Stimulated activated naive CD8-positive, alpha-beta T cell treated with anti-CD3 and anti-CD28 coated beads, Interleukin-15, amount 100 ng/mL, for 72 hours (primary cell): ENCODE data around the gene POLA1.
"Not testable (repeated sequence)": the region's sequence is repeated elsewhere in the genome, so short reads cannot be mapped to it uniquely, and the experiment has no call there.

Experiments
- ATAC-seq: fragments of 150-1000 bp; cut with Tn5 transposase; 2 replicates; pipeline ENCODE4 v1.10.0; 2021; ENCODE audit warnings: mild to moderate bottlenecking, moderate library complexity
- DNase-seq, 2 donors: peaks; one replicate each; pipeline ENCODE4 v3.0.0; 2021 to 2022
- H3K27ac Mint-ChIP-seq, 2 donors: one replicate each; pipeline ENCODE4 v1.8.0; 2022; ENCODE audit warnings: mild to moderate bottlenecking in 2 of 2, mixed read lengths in 2 of 2, moderate library complexity in 2 of 2
- H3K27me3 Mint-ChIP-seq: one replicate; pipeline ENCODE4 v1.8.0; 2022; ENCODE audit warnings: mixed read lengths
- H3K4me1 Mint-ChIP-seq: one replicate; pipeline ENCODE4 v1.8.0; 2022; ENCODE audit warnings: mild to moderate bottlenecking, mixed read lengths
- H3K4me3 Mint-ChIP-seq, 2 donors: one replicate each; pipeline ENCODE4 v1.8.0; 2022; ENCODE audit warnings: mild to moderate bottlenecking in 2 of 2, mixed read lengths in 2 of 2, moderate library complexity in 1 of 2
- H3K9me3 Mint-ChIP-seq, 2 donors: one replicate each; pipeline ENCODE4 v1.8.0; 2022; ENCODE audit warnings: mixed read lengths in 2 of 2

Gene POLA1

GRCh38 chrX:24693453-24694202 is at the start of gene POLA1:
Gene POLA1 (plus strand): TSS chrX:24693918. CDS start chrX:24693962, 44 bp downstream.
- Mint-ChIP-seq H3K4me3 (peak within 1 kb of the TSS; percentile 83 to 96), H3K27ac (peak within 1 kb of the TSS; percentile 88 to 96), H3K27me3 (no peaks in the 10 kb centered on the region), H3K9me3 (no peaks in the 10 kb centered on the region), H3K4me1 (peaks cover 14% of the 10 kb centered on the region)
- peak; percentile 98 for ATAC-seq
- DNase-seq = peak; percentile 76 to 90

GRCh38 chrX:24646006-24646405 is 47.7 kb upstream of the POLA1 start:
- H3K9me3 Mint-ChIP-seq = no peaks in the 10 kb centered on the region
- peak overlapping the region in 1 of 2 donors; percentile 35 for H3K4me3 Mint-ChIP-seq
- H3K4me1 Mint-ChIP-seq = peaks cover 14% of the 10 kb centered on the region
- no peak overlapping the region for H3K27ac Mint-ChIP-seq
- ATAC-seq = no peak
- DNase-seq = no peak
- peaks cover 13% of the 10 kb centered on the region for H3K27me3 Mint-ChIP-seq

GRCh38 chrX:24646745-24647182 is 47.0 kb upstream of the POLA1 start:
- ATAC-seq (no peak), DNase-seq (no peak)
- Mint-ChIP-seq H3K27ac (no peak overlapping the region), H3K27me3 (peaks cover 13% of the 10 kb centered on the region), H3K9me3 (no peaks in the 10 kb centered on the region), H3K4me3 (peak overlapping the region; percentile 75 to 78), H3K4me1 (peaks cover 14% of the 10 kb centered on the region)

- Mint-ChIP-seq H3K4me3 (peak within 1 kb of the TSS; percentile 75 to 78), H3K4me1 (peaks cover 14% of the 10 kb centered on the region), H3K9me3 (no peaks in the 10 kb centered on the region), H3K27ac (peak within 1 kb of the TSS in 1 of 2 donors; percentile 10), H3K27me3 (peaks cover 13% of the 10 kb centered on the region)
- peak; percentile 99 for ATAC-seq
- DNase-seq = peak; percentile 47 to 52
These were observed 46.3 kb upstream of the POLA1 start, which contains the start of gene PCYT1B for GRCh38 chrX:24647257-24648058. Gene PCYT1B (minus strand): TSS chrX:24647347. CDS start chrX:24647105, 242 bp downstream.

GRCh38 chrX:24648495-24648894 is 45.2 kb upstream of the POLA1 start:
- H3K4me1 Mint-ChIP-seq = peaks cover 14% of the 10 kb centered on the region
- no peak overlapping the region for H3K27ac Mint-ChIP-seq
- no peaks in the 10 kb centered on the region for H3K9me3 Mint-ChIP-seq
- ATAC-seq (no peak), DNase-seq (no peak)
- H3K27me3 Mint-ChIP-seq = peaks cover 13% of the 10 kb centered on the region
- no peak overlapping the region for H3K4me3 Mint-ChIP-seq

- ATAC-seq = no peak
- H3K4me1 Mint-ChIP-seq = peaks cover 14% of the 10 kb centered on the region
- no peak for DNase-seq
These were observed 41.9 kb upstream of the POLA1 start for GRCh38 chrX:24651783-24652182.

GRCh38 chrX:24655679-24656078 is 38.0 kb upstream of the POLA1 start:
- H3K4me1 Mint-ChIP-seq, DNase-seq, H3K27ac Mint-ChIP-seq, H3K27me3 Mint-ChIP-seq, ATAC-seq, H3K9me3 Mint-ChIP-seq, H3K4me3 Mint-ChIP-seq: not testable (repeated sequence)

More at GRCh38 chrX:24651783-24652182, 41.9 kb upstream of the POLA1 start:
- Mint-ChIP-seq H3K27me3 (peaks cover 13% of the 10 kb centered on the region), H3K27ac (no peak overlapping the region), H3K4me3 (no peak overlapping the region), H3K9me3 (no peaks in the 10 kb centered on the region)

- H3K9me3 Mint-ChIP-seq = no peaks in the 10 kb centered on the region
- ATAC-seq = no peak
- no peaks in the 10 kb centered on the region for H3K27me3 Mint-ChIP-seq
- DNase-seq = no peak
- no peak overlapping the region for H3K27ac Mint-ChIP-seq
- no peak overlapping the region for H3K4me3 Mint-ChIP-seq
- H3K4me1 Mint-ChIP-seq = no peaks in the 10 kb centered on the region
These were observed 35.9 kb upstream of the POLA1 start for GRCh38 chrX:24657671-24658386.

- no peak overlapping the region for H3K27ac Mint-ChIP-seq
- H3K4me1 Mint-ChIP-seq = no peaks in the 10 kb centered on the region
- ATAC-seq (no peak), DNase-seq (no peak)
- no peaks in the 10 kb centered on the region for H3K9me3 Mint-ChIP-seq
- H3K4me3 Mint-ChIP-seq = no peak overlapping the region
- H3K27me3 Mint-ChIP-seq = no peaks in the 10 kb centered on the region
These were observed 35.3 kb upstream of the POLA1 start for GRCh38 chrX:24658421-24658820.

- Mint-ChIP-seq H3K27ac (no peak overlapping the region), H3K27me3 (no peaks in the 10 kb centered on the region), H3K4me1 (no peaks in the 10 kb centered on the region), H3K4me3 (no peak overlapping the region), H3K9me3 (no peaks in the 10 kb centered on the region)
- no peak for ATAC-seq
- DNase-seq = no peak
These were observed 34.6 kb upstream of the POLA1 start for GRCh38 chrX:24659106-24659505.

GRCh38 chrX:24659646-24660045 is 34.1 kb upstream of the POLA1 start:
- Mint-ChIP-seq H3K27ac (no peak overlapping the region), H3K27me3 (no peaks in the 10 kb centered on the region), H3K4me1 (no peaks in the 10 kb centered on the region), H3K9me3 (no peaks in the 10 kb centered on the region), H3K4me3 (no peak overlapping the region)
- ATAC-seq (no peak), DNase-seq (no peak)

- Mint-ChIP-seq H3K4me1 (no peaks in the 10 kb centered on the region), H3K27me3 (no peaks in the 10 kb centered on the region), H3K4me3 (no peak overlapping the region), H3K9me3 (no peaks in the 10 kb centered on the region), H3K27ac (no peak overlapping the region)
- ATAC-seq (no peak), DNase-seq (no peak)
These were observed 32.4 kb upstream of the POLA1 start for GRCh38 chrX:24661292-24661691.

- ATAC-seq = no peak
- Mint-ChIP-seq H3K27ac (no peak overlapping the region), H3K4me1 (no peaks in the 10 kb centered on the region), H3K27me3 (no peaks in the 10 kb centered on the region), H3K4me3 (no peak overlapping the region), H3K9me3 (no peaks in the 10 kb centered on the region)
- no peak for DNase-seq
These were observed 31.4 kb upstream of the POLA1 start for GRCh38 chrX:24662352-24662751.

GRCh38 chrX:24668111-24668510 is 25.6 kb upstream of the POLA1 start:
- no peaks in the 10 kb centered on the region for H3K9me3 Mint-ChIP-seq
- DNase-seq (no peak), ATAC-seq (no peak)
- H3K27me3 Mint-ChIP-seq = no peaks in the 10 kb centered on the region
- no peaks in the 10 kb centered on the region for H3K4me1 Mint-ChIP-seq
- peak overlapping the region in 1 of 2 donors; percentile 37 for H3K27ac Mint-ChIP-seq
- H3K4me3 Mint-ChIP-seq = no peak overlapping the region

- H3K27ac Mint-ChIP-seq = no peak overlapping the region
- H3K4me3 Mint-ChIP-seq = no peak overlapping the region
- no peaks in the 10 kb centered on the region for H3K27me3 Mint-ChIP-seq
- DNase-seq (no peak), ATAC-seq (no peak)
- H3K4me1 Mint-ChIP-seq = no peaks in the 10 kb centered on the region
- no peaks in the 10 kb centered on the region for H3K9me3 Mint-ChIP-seq
These were observed 21.0 kb upstream of the POLA1 start for GRCh38 chrX:24672701-24673190.
